Panc1 (cell line): ENCODE results near the gene TEX14.

Source experiments
- CTCF ChIP-seq: fragments of 450-650 bp; IDR thresholded peaks from 2 replicates; pipeline ENCODE4 v1.5.1; 2017; ENCODE audit warnings: mild to moderate bottlenecking
- POLR2AphosphoS5 ChIP-seq: IDR thresholded peaks from 2 replicates; pipeline ENCODE4 v1.6.1; 2012; ENCODE audit warnings: mild to moderate bottlenecking, low read depth, low read length, moderate library complexity
- REST ChIP-seq, 2 experiments: IDR thresholded peaks; 2 replicates each; pipeline ENCODE4 v1.6.1; 2011 to 2012; ENCODE audit warnings: low read depth in 2 of 2, control low read depth in 1 of 2, low read length in 1 of 2, mild to moderate bottlenecking in 1 of 2, moderate library complexity in 1 of 2; ENCODE audit not compliant: insufficient read depth in 1 of 2
- TCF7L2 ChIP-seq: IDR thresholded peaks from 2 replicates; pipeline ENCODE4 v1.6.1; 2011; ENCODE audit warnings: mild to moderate bottlenecking, low read depth, low read length, inconsistent platforms

- TF ChIP-seq REST (IDR thresholded peaks at IDR 0.05; ENCODE audit: insufficient read depth in 1 of 2, low read depth in 2 of 2, low read length in 1 of 2) (no peak), POLR2AphosphoS5 (no peak), CTCF (no peak), TCF7L2 (no peak)
Observed at GRCh38 chr17:58666858-58667267, 25.0 kb downstream of the TEX14 start.
